ENCODE measurements around the gene LPP. TPM values are rescaled to one million over a fixed set of nuclear protein-coding genes. Genes with fewer than 3 reads are reported as not detected.

LPP gene
- total RNA-seq, 1 experiment from 2014 or later, result 148 TPM

- no peak for TF ChIP-seq EZH2 (IDR thresholded peaks at IDR 0.05; ENCODE audit: low read depth)
- TF ChIP-seq, protein P1, sequence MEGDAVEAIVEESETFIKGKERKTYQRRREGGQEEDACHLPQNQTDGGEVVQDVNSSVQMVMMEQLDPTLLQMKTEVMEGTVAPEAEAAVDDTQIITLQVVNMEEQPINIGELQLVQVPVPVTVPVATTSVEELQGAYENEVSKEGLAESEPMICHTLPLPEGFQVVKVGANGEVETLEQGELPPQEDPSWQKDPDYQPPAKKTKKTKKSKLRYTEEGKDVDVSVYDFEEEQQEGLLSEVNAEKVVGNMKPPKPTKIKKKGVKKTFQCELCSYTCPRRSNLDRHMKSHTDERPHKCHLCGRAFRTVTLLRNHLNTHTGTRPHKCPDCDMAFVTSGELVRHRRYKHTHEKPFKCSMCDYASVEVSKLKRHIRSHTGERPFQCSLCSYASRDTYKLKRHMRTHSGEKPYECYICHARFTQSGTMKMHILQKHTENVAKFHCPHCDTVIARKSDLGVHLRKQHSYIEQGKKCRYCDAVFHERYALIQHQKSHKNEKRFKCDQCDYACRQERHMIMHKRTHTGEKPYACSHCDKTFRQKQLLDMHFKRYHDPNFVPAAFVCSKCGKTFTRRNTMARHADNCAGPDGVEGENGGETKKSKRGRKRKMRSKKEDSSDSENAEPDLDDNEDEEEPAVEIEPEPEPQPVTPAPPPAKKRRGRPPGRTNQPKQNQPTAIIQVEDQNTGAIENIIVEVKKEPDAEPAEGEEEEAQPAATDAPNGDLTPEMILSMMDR (conservative IDR thresholded peaks at IDR 0.05), result no peak
- Histone ChIP-seq H3K4me2 (peak overlapping the region; percentile 13; the same call in 1 of the 2 replicates), H3F3A (ENCODE audit: insufficient read depth, low read depth) (peaks cover 30% of the 10 kb centered on the region), H3K79me2 (ENCODE audit: low read depth) (peaks cover 89% of the 10 kb centered on the region), H3K36me3 (ENCODE audit: low read depth) (0 out of 2 replicates have a peak, but pooled peaks cover 4% of the 10 kb centered on the region), H3K27ac (peak overlapping the region; percentile 42), H3K9me2 (ENCODE audit: insufficient read depth) (no peaks in the 10 kb centered on the region), H3K4me3 (no peak overlapping the region), H3K9me3 (ENCODE audit: insufficient read depth, low read depth) (no peaks in the 10 kb centered on the region), H2AFZ (no peak overlapping the region), H4K20me1 (ENCODE audit: insufficient read depth) (no peaks in the 10 kb centered on the region), H3K4me1 (replicated peaks; ENCODE audit: insufficient read depth) (peaks cover 53% of the 10 kb centered on the region), H3K27me3 (ENCODE audit: insufficient read depth, low read depth) (no peaks in the 10 kb centered on the region)
- POLR2A ChIA-PET (ENCODE audit: unreplicated experiment), result no interaction called here
- DNase-seq, result peak in 1 of 2 experiments; percentile 5
- CTCF ChIA-PET, result no interaction called here
- no TSS peak for BruUV-seq (replicated peaks)
- intact Hi-C loops (cut with micrococcal nuclease; ENCODE audit: unreplicated experiment), result loop anchor here (10.0 kb wide), 1 partner anchor 645 kb away; no protein-coding TSS in a partner anchor
Measured at GRCh38 chr3:188169830-188170455, 16.0 kb downstream of the LPP start.

- Histone ChIP-seq H3K4me1 (replicated peaks; ENCODE audit: insufficient read depth) (peaks cover 53% of the 10 kb centered on the region), H3K9me2 (ENCODE audit: insufficient read depth) (no peaks in the 10 kb centered on the region), H3K79me2 (ENCODE audit: low read depth) (peaks cover 81% of the 10 kb centered on the region), H3K4me3 (no peak overlapping the region), H3K27me3 (ENCODE audit: insufficient read depth, low read depth) (no peaks in the 10 kb centered on the region), H3K9me3 (ENCODE audit: insufficient read depth, low read depth) (no peaks in the 10 kb centered on the region), H3K27ac (peak overlapping the region; percentile 42), H3K36me3 (ENCODE audit: low read depth) (0 out of 2 replicates have a peak, but pooled peaks cover 4% of the 10 kb centered on the region), H3F3A (ENCODE audit: insufficient read depth, low read depth) (peaks cover 27% of the 10 kb centered on the region), H3K4me2 (peak overlapping the region; percentile 13; the same call in 1 of the 2 replicates), H4K20me1 (ENCODE audit: insufficient read depth) (no peaks in the 10 kb centered on the region), H2AFZ (no peak overlapping the region)
- DNase-seq, result peak in 1 of 2 experiments; percentile 87
- no TSS peak for BruUV-seq (replicated peaks)
- POLR2A ChIA-PET (ENCODE audit: unreplicated experiment), result interaction anchor here (0.5 kb wide), 1 partner anchor 18 kb away, joined by 3 read pairs; no protein-coding TSS in a partner anchor
- intact Hi-C loops (cut with micrococcal nuclease; ENCODE audit: unreplicated experiment), result no loop called here
- no peak for TF ChIP-seq EZH2 (IDR thresholded peaks at IDR 0.05; ENCODE audit: low read depth)
- TF ChIP-seq, protein P1 (conservative IDR thresholded peaks at IDR 0.05), result no peak
- CTCF ChIA-PET, result no interaction called here
Measured at GRCh38 chr3:188170461-188171459, 16.8 kb downstream of the LPP start.

DNA sequence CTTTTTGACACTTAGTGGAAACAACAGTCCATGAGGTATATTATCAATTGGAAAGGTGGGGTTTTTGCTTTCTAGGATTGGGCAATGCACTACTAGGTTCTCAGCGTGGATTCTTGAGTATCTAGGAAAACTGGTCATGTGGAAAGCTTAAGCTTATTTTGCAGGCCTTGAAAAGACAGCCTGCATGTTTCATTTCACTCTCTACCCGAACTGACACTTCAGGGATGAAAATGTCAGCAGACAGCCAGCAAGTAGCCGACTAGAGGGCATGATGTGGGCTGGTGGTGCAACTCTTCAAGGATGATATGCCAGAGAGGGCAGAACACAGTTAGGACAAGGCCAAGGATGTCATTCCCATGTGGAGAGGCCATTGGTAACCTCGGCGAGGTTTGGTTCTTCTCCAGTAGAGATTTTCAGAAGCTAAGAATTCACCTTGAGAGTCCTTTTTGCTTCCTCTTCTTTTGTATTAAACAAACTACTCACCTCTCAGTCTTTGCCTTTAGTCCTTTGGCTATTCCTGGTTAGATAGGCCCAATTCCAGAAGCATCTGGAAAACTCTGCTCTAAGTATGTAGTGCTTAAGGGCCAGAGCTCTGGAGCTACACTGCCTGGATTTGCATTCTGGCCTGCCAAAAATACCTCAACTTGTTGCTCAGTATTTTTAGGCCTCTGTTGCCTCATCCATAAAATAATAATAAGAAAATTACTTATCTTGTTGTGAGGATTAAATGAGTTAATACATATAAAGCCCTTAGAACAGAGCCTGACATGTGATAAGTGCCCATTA, 17.9 kb downstream of the LPP start:
- Histone ChIP-seq H3F3A (ENCODE audit: insufficient read depth, low read depth) (peaks cover 27% of the 10 kb centered on the region), H3K9me2 (ENCODE audit: insufficient read depth) (no peaks in the 10 kb centered on the region), H3K4me1 (replicated peaks; ENCODE audit: insufficient read depth) (peaks cover 56% of the 10 kb centered on the region), H3K9me3 (ENCODE audit: insufficient read depth, low read depth) (no peaks in the 10 kb centered on the region), H4K20me1 (ENCODE audit: insufficient read depth) (peaks cover 2% of the 10 kb centered on the region; the same call in 1 of the 2 replicates), H3K36me3 (ENCODE audit: low read depth) (0 out of 2 replicates have a peak, but pooled peaks cover 4% of the 10 kb centered on the region), H3K79me2 (ENCODE audit: low read depth) (peaks cover 72% of the 10 kb centered on the region), H3K4me2 (no peak overlapping the region), H3K27ac (no peak overlapping the region), H2AFZ (no peak overlapping the region), H3K4me3 (no peak overlapping the region), H3K27me3 (ENCODE audit: insufficient read depth, low read depth) (no peaks in the 10 kb centered on the region)
- POLR2A ChIA-PET (ENCODE audit: unreplicated experiment), result interaction anchor here (0.6 kb wide), 1 partner anchor 109 kb away, joined by 4 read pairs; no protein-coding TSS in a partner anchor
- TF ChIP-seq, protein P1 (conservative IDR thresholded peaks at IDR 0.05), result no peak
- no peak for TF ChIP-seq EZH2 (IDR thresholded peaks at IDR 0.05; ENCODE audit: low read depth)
- peak in 1 of 2 experiments; percentile 25 for DNase-seq
- intact Hi-C loops (cut with micrococcal nuclease; ENCODE audit: unreplicated experiment), result no loop called here
- no TSS peak for BruUV-seq (replicated peaks)
- CTCF ChIA-PET, result no interaction called here

Measured in PC-9 (cell line).